Activated T-cell treated with anti-CD3 and anti-CD28 coated beads for 48 hours (primary cell): ENCODE data around the gene SAP130.
A peak's percentile ranks its signal among the peaks of the same experiment; 100 is the strongest.

Experiments used
- DNase-seq: peaks from one replicate; pipeline ENCODE4 v3.0.0-alpha.2; 2020; ENCODE audit warnings: low read depth

SAP130 gene

GRCh38 chr2:128027801-128028667 lies at the start of gene SAP130:
SAP130 (minus strand) TSS chr2:128028059; CDS start chr2:128026292, 1,767 bp downstream.
- DNase-seq, result peak; percentile 98

GRCh38 chr2:128076461-128077106 lies 48.7 kb upstream of the SAP130 start:
- DNase-seq, result no peak

GRCh38 chr2:128073278-128073677 lies 45.4 kb upstream of the SAP130 start:
- no peak for DNase-seq

GRCh38 chr2:128069769-128070168 lies 41.9 kb upstream of the SAP130 start:
- no peak for DNase-seq

GRCh38 chr2:128064353-128064752 lies 36.5 kb upstream of the SAP130 start:
- no peak for DNase-seq

- DNase-seq, result no peak
These were observed 34.7 kb upstream of the SAP130 start for GRCh38 chr2:128062571-128062970.

- DNase-seq, result no peak
These were observed 30.3 kb upstream of the SAP130 start for GRCh38 chr2:128058114-128058513.

GRCh38 chr2:128057334-128057733 lies 29.5 kb upstream of the SAP130 start:
- DNase-seq, result no peak

GRCh38 chr2:128054104-128054885 lies 26.4 kb upstream of the SAP130 start:
- no peak for DNase-seq

- no peak for DNase-seq
These were observed 25.5 kb upstream of the SAP130 start for GRCh38 chr2:128053331-128053730.

- DNase-seq, result no peak
These were observed 15.2 kb upstream of the SAP130 start for GRCh38 chr2:128043041-128043440.

GRCh38 chr2:128041561-128041960 lies 13.7 kb upstream of the SAP130 start:
- DNase-seq, result no peak

GRCh38 chr2:128040166-128040771 lies 12.4 kb upstream of the SAP130 start:
- DNase-seq, result no peak

GRCh38 chr2:128039535-128039934 lies 11.7 kb upstream of the SAP130 start:
- no peak for DNase-seq

GRCh38 chr2:128038411-128038810 lies 10.6 kb upstream of the SAP130 start:
- DNase-seq, result no peak

GRCh38 chr2:128037649-128038048 lies 9.8 kb upstream of the SAP130 start:
- no peak for DNase-seq

- no peak for DNase-seq
These were observed 9.1 kb upstream of the SAP130 start for GRCh38 chr2:128036748-128037607.

- DNase-seq, result no peak
These were observed 4.2 kb upstream of the SAP130 start for GRCh38 chr2:128032092-128032491.

- DNase-seq, result no peak
These were observed 802 bp upstream of the SAP130 start for GRCh38 chr2:128028668-128029054.

- DNase-seq, result peak; percentile 99
These were observed 520 bp downstream of the SAP130 start for GRCh38 chr2:128027278-128027800.
